HG03575 (cell line): ENCODE results near the gene DEPDC5.
"Not testable (repeated sequence)": the region's sequence is repeated elsewhere in the genome, so short reads cannot be mapped to it uniquely, and the experiment has no call there.

Experiments used
- ATAC-seq: cut with Tn5 transposase; IDR thresholded peaks from one replicate; pipeline ENCODE4 v1.9.1; 2021; ENCODE audit not compliant: unreplicated experiment, insufficient number of reproducible peaks, low FRiP score; ENCODE audit errors: extremely low read depth

Gene DEPDC5

DNA sequence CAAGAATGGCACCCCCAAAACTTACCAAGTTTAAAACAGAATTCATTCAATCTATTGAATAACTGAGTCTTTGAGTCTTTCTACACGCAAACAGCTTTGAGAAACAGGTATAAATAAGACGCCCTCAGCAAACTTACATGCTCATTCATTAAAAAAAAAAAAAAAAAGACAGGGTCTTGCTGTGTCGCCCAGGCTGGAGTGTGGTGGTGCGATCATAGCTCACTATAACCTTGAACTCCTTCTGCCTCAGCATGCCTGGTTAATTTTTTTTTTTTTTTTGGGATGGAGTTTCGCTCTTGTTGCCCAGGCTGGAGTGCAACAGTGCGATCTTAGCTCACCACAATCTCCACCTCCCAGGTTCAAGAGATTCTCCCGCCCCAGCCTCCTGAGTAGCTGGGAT, 9.9 kb upstream of the DEPDC5 start:
- ATAC-seq: no peak

DNA sequence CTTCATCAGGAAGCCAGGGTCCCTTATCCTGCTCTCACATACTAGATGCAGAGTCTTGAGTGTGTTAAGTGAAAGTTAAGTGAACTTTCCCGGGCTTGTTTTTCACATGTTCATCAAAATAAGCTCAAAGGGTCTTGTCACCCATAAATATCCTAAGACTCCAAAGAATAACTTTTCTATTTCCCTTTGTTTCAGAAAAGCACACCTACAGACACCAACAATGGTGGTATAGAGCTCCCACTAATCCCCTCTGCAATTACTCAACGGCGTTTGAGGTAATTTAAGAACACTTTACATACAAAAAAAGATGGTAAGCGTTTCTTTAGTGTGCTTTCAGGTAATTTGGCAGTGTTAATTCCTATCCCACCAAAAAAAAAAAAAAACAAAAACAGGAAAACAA, 6.4 kb upstream of the DEPDC5 start:
- ATAC-seq: no peak

DNA sequence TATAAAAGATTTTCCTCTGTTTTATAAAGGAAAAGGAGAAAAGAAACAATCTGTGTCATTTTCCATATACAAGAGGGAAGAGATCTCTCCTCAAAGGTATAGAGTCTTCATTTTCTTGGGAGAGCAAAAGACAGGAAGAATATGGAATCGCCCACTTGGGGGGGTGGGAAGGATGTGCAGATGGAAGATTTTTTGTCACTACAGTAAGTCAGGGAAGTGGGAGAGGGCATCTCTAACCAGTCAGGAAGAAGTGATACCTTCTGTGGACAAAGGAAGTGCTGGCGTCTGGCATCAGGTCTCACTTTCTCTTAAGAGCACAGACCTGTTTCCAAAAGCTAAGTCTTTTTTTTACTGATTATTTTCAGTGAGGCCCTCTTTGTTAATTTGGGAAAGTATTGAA, 5.3 kb upstream of the DEPDC5 start:
- no peak for ATAC-seq

DNA sequence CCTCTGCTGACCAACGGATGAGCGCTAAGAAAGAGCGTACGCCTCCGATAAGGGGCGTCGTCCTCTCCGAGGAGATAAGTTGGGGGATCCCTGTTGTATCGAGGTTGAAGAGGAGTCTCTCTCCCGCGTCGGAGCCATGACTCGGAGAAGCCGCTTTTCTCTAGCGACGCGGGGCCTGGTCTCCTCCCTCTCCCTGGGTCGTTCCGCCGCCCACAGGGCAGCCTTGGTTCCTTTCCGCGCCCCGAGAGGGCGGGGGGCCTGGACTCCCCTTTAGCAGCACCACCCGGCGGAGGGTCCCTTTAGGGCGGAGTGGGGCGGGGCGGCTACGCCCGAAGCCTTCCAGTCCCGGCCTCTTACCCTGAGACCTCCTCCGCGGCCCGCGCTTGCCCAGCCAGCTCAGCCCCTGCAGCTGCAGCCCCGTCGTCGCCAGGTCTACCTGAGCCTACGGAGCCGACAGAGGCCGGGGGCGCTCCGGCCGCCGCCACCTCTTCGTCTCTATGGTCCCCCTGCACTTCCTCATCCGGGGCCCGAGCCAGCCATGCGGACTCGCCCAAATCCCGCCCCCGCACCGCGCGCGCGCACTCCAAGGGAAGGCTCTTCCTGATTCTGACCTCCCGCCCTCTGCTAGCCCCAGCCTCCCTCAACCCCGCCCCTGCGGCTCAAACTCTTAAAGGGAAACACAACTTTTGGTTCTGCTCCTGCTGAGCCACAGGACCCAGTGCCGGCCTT, 4.0 kb upstream of the DEPDC5 start, which contains the start of gene PRR14L:
Gene PRR14L, minus strand, starts transcription at position 497 of the 729 bp plus-strand sequence. CDS start 11,272 bp downstream, outside the sequence.
- ATAC-seq: no peak

DNA sequence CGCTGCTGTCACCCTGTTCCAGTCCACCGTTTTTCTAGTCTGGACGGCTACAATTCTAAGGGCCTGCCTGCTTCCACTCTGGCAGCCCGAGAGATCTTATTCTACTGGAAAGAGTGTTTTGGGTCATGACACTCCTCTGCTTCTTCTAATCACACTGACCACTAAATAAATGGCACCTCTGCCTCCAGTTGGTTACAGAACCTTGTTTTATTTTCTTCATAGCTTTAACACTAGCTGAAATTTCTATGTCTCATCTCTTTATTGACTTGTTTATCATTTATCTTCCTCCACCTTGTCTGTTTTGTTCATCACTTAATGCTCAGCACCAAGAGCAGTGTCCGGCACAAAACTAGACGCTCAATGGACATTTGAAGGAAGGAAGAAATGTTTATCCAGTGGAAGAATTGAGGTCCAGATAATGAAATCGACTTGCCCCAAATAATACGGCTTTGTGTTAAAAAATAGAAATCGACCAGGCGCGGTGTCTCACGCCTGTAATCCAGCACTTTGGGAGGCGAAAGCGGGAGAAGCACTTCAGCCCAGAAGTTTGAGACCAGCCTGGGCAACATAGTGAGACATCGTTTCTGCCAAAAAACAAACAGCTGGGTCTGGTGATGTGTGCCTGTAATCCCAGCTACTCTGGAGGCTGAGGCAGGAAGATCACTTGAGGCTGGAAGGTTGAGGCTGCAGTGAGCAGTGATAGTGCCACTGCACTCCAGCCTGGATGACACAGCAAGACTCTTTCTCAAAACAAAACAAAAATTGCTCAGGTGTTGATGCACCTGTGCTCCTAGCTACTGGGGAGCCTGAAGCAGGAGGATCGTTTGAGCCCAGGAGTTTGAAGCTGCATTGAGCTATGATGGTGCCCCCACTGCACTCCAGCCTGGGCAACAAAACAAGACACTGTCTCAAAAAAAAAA, 3.2 kb upstream of the DEPDC5 start:
- ATAC-seq: no peak

DNA sequence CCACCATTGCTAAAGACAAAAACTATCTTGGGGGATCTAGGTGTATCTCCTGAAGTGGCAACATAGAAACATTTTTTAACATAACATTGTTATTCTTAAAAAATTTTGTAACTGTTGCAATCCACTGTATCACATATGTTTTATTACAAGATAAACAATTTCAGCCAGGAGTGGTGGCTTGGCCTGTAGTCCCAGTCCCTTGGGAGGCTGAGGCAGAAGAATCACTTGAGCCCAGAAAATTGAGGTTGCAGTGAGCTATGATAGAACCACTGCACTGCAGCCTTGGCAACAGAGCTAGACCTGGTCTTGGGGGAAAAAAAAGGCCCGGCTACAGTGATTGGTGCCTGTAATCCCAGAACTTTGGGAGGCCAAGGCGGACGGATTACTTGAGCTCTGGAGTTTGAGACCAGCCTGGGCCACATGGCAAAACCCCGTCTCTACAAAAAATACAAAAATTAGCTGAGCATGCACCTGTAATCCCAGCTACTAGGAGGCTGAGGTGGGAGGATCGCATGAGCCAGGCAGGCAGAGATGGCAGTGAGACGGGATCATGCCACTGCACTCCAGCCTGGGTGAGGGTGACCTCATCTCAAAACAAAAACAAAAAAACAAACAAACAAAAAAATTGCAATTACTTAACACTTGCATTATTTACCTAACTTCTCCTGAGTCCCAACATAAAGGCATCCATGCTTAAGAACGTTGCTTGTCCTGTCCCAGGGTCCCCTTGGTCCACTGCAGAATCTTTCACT, 1.5 kb upstream of the DEPDC5 start:
- no peak for ATAC-seq

DNA sequence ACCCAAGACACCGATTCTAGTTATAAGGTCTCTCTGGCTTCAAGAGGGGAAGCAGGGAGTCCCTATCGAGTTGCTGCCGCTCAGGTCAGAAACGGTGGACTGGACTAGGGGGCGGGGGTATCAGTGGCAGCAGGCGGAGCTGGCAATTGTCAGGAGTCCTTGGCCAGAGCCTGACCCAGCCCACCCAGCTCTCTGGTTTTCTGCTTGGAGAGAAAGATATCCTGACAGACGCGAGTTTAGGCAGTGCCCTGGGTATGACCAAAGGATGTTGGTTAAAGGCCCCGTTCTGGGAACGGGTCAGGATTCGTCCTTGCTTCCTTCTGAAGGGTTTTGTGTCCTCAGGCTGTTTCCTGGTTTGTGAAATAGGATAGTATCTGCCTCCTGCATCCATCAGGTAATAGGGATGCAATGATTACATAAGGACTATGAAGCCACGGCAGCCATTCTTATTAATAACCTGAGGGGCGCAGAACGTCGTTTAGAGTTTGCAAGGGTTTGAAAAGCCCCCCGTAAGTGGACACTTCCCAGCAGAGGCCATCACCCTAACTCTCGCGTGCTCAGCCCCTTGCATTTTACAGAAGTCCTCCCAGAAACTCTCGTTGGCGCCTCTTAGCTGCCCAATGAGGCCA, 700 bp upstream of the DEPDC5 start:
- ATAC-seq: no peak

DNA sequence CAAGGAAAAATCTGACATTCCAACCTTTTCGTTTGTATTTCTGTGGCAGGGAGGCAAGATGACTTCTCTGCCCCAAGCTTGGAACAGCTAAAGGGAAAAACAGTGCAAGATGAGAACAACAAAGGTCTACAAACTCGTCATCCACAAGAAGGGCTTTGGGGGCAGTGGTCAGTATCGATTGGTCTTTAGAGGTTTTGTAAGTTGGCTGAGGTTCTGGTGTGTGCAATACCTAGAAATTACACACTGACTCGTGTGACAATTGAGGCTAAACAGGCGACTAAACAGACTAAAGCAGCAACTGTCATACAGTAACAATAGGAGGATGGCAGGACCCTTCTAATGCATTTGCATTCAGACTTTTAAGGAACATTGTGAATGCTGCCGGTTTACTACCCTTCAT, 994 bp downstream of the DEPDC5 start:
- ATAC-seq: no peak

DNA sequence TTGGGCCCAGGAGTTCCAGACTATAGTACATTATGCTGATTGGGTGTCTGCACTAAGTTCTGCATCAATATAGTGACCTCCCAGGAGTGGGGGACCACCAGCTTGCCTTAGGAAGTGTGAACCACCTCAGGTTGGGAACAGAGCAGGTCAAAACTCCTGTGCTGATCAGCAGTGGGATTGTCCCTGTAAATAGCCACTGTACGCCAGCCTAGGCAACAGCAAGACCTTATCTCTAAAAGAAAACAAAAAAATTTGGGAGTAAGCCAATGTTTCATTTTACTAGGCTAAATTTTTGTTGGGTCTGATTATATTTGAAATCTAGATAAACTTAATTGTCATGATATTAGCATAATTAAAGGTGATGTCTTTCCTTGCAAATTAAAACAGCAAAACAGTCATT, 3.4 kb downstream of the DEPDC5 start:
- no peak for ATAC-seq

DNA sequence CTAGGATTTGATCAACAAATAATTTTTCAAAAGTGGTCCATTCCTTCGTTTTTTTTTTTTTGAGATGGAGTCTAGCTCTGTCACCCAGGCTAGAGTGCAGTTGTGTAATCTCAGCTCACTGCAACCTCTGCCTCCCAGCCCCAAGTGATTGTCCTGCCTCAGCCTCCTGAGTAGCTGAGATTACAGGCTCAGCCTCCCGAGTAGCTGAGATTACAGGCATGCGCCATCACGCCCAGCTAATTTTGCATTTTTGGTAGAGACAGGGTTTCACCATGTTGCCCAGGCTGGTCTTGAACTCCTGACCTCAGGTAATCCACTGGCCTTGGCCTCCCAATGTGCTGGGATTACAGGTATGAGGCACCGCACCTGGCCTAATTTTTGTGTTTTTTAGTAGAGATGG, 5.0 kb downstream of the DEPDC5 start:
- not testable (repeated sequence) for ATAC-seq

DNA sequence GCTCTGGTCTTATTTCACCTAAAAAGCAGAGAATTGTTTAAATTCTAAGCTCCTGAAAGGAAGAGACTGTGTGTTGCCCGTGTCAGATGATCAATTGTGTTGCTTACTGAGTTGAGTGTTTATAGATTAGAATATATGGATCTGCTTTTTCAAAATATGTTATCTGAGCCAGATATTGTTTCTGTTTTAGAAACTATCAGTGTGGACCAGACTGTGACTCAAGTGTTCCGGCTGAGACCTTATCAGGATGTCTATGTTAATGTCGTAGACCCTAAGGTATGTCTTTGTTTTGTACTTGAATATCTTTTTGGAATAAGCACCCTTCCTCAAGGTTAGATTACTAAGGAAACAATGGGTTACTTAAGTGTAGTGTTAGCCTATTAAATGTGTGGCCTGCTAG, 11.0 kb downstream of the DEPDC5 start:
- no peak for ATAC-seq

DNA sequence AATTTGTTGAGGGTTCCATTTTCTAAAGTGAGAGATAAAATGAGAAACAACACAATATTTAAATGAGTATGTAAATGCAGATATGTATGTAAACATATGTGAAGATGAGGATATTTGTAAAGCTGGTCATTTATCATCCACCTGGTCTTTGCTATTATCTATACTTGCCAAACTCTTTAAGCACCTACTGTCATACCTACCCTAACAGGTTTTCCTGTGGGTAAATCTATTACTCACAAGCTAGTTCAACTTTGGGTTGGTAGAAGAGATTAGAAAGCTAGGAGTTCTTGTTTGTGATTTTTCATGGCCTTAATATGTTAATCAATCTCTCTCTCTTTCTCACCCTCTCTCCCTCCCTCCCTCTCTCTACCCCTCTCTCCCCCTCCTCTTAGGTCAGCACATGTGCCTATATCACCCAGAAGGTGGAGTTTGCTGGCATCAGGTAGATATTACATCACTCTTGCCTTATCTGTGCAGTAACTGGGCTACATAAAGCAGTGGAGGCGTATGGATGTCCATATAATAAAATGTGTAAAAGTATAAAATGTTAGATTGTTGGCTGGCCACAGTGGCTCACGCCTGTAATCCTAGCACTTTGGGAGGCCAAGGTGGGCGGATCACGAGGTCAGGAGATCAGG, 14.7 kb downstream of the DEPDC5 start:
- ATAC-seq: no peak

DNA sequence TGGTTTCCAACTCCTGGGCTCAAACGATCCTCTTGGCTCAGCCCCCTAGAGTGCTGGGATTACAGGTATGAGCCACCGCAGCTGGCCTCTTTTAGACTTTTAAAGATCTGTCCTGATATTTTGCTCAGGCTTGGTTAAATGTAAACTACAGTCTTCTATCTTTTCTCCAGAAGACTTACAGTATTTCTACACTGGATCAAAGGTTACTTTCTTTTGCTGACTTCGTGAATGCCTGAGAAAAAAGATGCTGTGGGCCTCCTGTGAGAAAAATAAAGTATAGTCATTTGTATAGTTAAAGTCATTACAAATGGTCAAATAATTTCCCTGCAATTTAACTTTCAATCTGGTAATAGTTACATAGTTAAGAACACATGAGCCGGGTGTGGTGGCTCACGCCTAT, 19.6 kb downstream of the DEPDC5 start:
- ATAC-seq: no peak

DNA sequence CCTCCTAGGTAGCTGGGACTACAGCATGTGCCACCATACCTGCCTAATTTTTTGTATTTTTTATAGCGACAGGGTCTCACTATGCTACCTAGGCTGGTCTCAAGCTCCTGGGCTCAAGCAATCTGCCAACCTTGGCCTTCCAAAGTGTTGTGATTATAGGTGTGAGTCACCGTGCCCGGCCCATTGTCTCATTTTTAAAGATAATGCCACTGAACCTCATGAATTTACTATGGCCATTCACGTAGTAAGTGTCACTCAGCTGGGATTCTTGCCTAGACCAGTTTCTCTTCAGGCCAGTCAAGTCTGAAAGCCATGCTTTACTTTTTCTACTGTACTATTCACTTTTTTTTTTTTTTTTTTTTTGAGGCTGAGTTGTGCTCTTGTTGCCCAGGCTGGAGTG, 22.4 kb downstream of the DEPDC5 start:
- ATAC-seq: no peak

DNA sequence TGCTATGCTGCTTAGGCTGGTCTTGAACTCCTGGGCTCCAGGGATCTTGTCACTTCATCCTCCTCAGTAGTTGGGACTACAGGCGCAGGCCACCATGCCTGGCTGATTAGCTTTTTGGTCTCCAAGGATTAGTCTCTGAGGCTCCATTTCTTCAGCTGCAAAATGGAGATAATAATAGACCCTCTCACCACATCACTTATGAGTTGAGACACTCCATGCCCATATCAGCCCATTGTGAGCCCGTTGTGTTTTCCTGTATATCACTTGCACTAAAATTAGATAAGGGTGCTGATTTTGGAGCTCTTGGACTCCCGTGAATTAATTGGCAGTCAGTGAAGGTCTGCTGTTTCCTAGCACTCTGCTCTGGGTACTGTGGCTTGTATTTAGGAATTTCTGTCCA, 36.0 kb downstream of the DEPDC5 start:
- ATAC-seq: no peak

DNA sequence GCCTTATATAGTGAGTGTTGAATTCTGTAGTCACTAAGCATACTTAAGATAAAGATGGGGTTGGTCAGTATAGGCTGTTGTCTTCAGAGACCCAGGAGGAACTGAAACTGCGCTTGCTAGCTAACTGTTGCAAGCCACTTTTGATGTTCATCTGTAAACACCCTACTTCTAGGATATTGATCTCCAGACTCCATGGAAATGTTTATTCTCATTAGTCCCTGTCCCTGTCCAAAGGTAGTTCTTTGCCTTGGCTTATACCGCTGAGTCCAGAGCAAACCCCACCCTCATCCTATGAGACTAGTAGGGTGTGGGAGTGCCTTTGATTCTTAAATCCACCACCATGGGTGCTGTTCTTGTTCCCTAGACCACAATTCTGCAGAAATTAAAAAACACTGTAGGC, 36.4 kb downstream of the DEPDC5 start:
- ATAC-seq: no peak

DNA sequence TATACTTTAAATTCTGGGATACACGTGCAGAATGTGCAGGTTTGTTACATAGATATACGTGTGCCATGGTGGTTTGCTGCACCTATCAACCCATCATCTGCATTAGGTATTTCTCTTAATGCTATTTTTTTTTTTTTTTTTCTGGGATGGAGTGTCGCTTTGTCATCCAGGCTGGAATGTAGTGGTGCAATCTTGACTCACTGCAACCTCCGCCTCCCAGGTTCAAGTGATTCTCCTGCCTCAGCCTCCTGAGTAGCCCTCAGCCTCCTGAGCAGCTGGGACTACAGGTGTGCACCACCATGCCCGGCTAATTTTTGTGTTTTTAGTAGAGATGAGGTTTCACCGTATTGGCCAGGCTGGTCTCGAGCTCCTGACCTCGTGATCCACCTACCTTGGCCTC, 45.5 kb downstream of the DEPDC5 start:
- not testable (repeated sequence) for ATAC-seq

DNA sequence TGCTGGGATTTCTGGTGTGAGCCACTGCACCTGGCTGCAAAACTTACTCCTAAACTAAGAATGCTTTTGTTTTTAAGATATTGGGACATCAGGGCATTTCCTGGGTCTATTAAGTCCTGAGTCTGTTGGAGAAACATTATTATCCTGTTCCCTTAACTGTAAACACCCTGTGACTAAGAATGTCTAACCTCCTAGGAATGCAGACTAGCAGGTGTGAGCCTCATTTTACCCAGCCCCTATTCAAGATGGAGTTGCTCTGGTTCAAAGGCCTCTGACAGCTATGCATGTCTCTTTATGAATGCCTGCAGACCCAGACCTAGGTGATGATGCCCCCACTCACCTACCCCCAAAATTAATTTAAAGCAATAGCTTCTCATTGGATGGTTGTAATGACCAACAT, 46.2 kb downstream of the DEPDC5 start:
- ATAC-seq: no peak

DNA sequence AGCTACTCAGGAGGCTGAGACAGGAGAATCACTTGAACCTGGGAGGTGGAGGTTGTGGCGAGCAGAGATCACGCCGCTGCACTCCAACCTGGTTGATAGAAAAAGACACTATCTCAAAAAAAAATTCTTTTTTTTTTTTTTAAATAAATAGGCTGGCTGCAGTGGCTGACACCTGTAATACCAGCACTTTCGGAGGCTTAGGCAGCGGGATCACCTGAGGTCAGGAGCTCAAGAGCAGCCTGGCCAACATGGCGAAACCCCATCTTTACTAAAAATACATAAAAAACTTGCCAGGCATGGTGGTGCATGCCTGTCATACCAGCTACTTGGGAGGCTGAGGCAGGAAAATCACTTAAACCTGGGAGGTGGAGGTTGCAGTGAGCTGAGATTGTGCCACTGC, 47.0 kb downstream of the DEPDC5 start:
- ATAC-seq: not testable (repeated sequence)
